Naive thymus-derived CD4-positive, alpha-beta T cell (primary cell): ENCODE results near the gene EFHC1. TPM values are rescaled to one million over a fixed set of nuclear protein-coding genes. Genes with fewer than 3 reads are reported as not detected.
A peak's percentile ranks its signal among the peaks of the same experiment; 100 is the strongest.

ENCODE experiments used
- ATAC-seq: fragments of 150-1000 bp; cut with Tn5 transposase; 2 replicates; pipeline ENCODE4 v1.10.0; 2021; ENCODE audit warnings: mild to moderate bottlenecking, moderate library complexity
- CTCF ChIA-PET: fragments of 350-600 bp; sonication (Branson Sonifier 250); formaldehyde crosslinking; loops from one replicate; lab custom pipeline; 2021; ENCODE audit warnings: antibody characterized with exemption; lab: Charles Lee
- POLR2A ChIA-PET: fragments of 350-600 bp; sonication (Branson Sonifier 250); formaldehyde crosslinking; loops from one replicate; lab custom pipeline; 2021; ENCODE audit warnings: antibody characterized with exemption, inconsistent platforms; lab: Charles Lee
- DNase-seq, 9 donors: peaks; one replicate each; pipeline versions ENCODE4 v3.0.0 to v3.0.0-alpha.2; 2020 to 2022; ENCODE audit warnings: mixed read lengths in 1 of 9
- H3K27ac ChIP-seq: one replicate; pipeline ENCODE4 v1.7.0; 2013; ENCODE audit warnings: mild to moderate bottlenecking, low read depth, low read length, moderate library complexity
- H3K27me3 ChIP-seq, 2 donors: one replicate each; pipeline ENCODE4 v1.7.0; 2013; ENCODE audit warnings: low read length in 2 of 2, mild to moderate bottlenecking in 2 of 2, moderate library complexity in 2 of 2; ENCODE audit not compliant: control insufficient read depth in 2 of 2, insufficient read depth in 2 of 2
- H3K36me3 ChIP-seq, 3 experiments: 1 replicate in 2 of 3; 2 replicates in 1 of 3; pipeline ENCODE4 v1.7.0; 2013; ENCODE audit warnings: low read length in 3 of 3, mild to moderate bottlenecking in 3 of 3, moderate library complexity in 1 of 3; ENCODE audit not compliant: insufficient read depth in 3 of 3, control insufficient read depth in 2 of 3
- H3K4me1 ChIP-seq, 2 donors: one replicate each; pipeline ENCODE4 v1.7.0; 2013; ENCODE audit warnings: low read length in 2 of 2, mild to moderate bottlenecking in 2 of 2, moderate library complexity in 1 of 2; ENCODE audit not compliant: control insufficient read depth in 2 of 2, insufficient read depth in 2 of 2
- H3K4me3 ChIP-seq: 2 replicates; pipeline ENCODE4 v1.7.0; 2013; ENCODE audit warnings: mild to moderate bottlenecking, low read length
- H3K9me3 ChIP-seq, 3 experiments: 1 replicate in 2 of 3; 2 replicates in 1 of 3; pipeline ENCODE4 v1.7.0; 2013; ENCODE audit warnings: low read length in 3 of 3; ENCODE audit not compliant: control insufficient read depth in 2 of 3
- H3K27ac Mint-ChIP-seq, 9 donors: one replicate each; pipeline ENCODE4 v1.8.0; 2020 to 2022; ENCODE audit warnings: mixed read lengths in 9 of 9, mild to moderate bottlenecking in 8 of 9, moderate library complexity in 5 of 9, inconsistent platforms in 2 of 9
- H3K27me3 Mint-ChIP-seq, 5 donors: one replicate each; pipeline ENCODE4 v1.8.0; 2021 to 2022; ENCODE audit warnings: mixed read lengths in 5 of 5, mild to moderate bottlenecking in 1 of 5
- H3K36me3 Mint-ChIP-seq, 5 donors: one replicate each; pipeline ENCODE4 v1.8.0; 2020 to 2022; ENCODE audit warnings: mixed read lengths in 5 of 5, mild to moderate bottlenecking in 3 of 5, inconsistent platforms in 1 of 5
- H3K4me1 Mint-ChIP-seq, 7 donors: one replicate each; pipeline ENCODE4 v1.8.0; 2020 to 2022; ENCODE audit warnings: mixed read lengths in 7 of 7, mild to moderate bottlenecking in 3 of 7, inconsistent platforms in 1 of 7
- H3K4me3 Mint-ChIP-seq, 10 donors: one replicate each; pipeline ENCODE4 v1.8.0; 2020 to 2022; ENCODE audit warnings: mild to moderate bottlenecking in 10 of 10, mixed read lengths in 10 of 10, moderate library complexity in 6 of 10, inconsistent platforms in 2 of 10
- H3K9me3 Mint-ChIP-seq, 11 donors: one replicate each; pipeline ENCODE4 v1.8.0; 2020 to 2022; ENCODE audit warnings: mixed read lengths in 11 of 11, mild to moderate bottlenecking in 4 of 11, inconsistent platforms in 1 of 11, moderate library complexity in 1 of 11
- intact Hi-C, 2 donors: fragments of 100-400 bp; cut with micrococcal nuclease; formaldehyde crosslinking; loops; one replicate each; pipeline ENCODE4 v1.15.1; 2023
- polyA plus RNA-seq, 2 donors: library from polyadenylated mRNA; unstranded; fragments of 300-500 nt; fragmentation: Illumina TruSeq; gene quantifications; one replicate each; pipeline ENCODE4 v1.2.3, GENCODE V29; 2021
- total RNA-seq, 6 experiments: library from RNA in 5 of 6; stranded (reverse) in 5 of 6; gene quantifications; 1 replicate in 5 of 6; 2 replicates in 1 of 6; pipeline ENCODE4 v1.2.3 and lab custom pipeline; 2021 to 2026

EFHC1 gene, protein sequence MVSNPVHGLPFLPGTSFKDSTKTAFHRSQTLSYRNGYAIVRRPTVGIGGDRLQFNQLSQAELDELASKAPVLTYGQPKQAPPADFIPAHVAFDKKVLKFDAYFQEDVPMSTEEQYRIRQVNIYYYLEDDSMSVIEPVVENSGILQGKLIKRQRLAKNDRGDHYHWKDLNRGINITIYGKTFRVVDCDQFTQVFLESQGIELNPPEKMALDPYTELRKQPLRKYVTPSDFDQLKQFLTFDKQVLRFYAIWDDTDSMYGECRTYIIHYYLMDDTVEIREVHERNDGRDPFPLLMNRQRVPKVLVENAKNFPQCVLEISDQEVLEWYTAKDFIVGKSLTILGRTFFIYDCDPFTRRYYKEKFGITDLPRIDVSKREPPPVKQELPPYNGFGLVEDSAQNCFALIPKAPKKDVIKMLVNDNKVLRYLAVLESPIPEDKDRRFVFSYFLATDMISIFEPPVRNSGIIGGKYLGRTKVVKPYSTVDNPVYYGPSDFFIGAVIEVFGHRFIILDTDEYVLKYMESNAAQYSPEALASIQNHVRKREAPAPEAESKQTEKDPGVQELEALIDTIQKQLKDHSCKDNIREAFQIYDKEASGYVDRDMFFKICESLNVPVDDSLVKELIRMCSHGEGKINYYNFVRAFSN
- 10 to 100 TPM in 2 of 5 experiments, 1 to 10 TPM in 3; 2.4 to 13.8 (median 6.0) TPM for total RNA-seq
- 1 to 10 TPM; 1.9 to 5.2 TPM for polyA plus RNA-seq
- total RNA-seq (lab: John Stamatoyannopoulos, UW) = 11.0 reads per million, percentile 38 among the genes with 10 or more reads in this experiment

GRCh38 chr6:52419809-52420667 lies at the start of gene EFHC1:
EFHC1 (plus strand) TSS chr6:52420342; CDS start chr6:52420411, 69 bp downstream.
- H3K27ac Mint-ChIP-seq = peak within 1 kb of the TSS in 1 of 9 donors; percentile 96
- CTCF ChIA-PET = interaction anchor here (0.6 to 7.0 kb wide), 8 partner anchors 16 to 575 kb away, joined by 3 to 83 read pairs (median 6); partner anchors contain the start of genes GSTA4 and MCM3

DNA sequence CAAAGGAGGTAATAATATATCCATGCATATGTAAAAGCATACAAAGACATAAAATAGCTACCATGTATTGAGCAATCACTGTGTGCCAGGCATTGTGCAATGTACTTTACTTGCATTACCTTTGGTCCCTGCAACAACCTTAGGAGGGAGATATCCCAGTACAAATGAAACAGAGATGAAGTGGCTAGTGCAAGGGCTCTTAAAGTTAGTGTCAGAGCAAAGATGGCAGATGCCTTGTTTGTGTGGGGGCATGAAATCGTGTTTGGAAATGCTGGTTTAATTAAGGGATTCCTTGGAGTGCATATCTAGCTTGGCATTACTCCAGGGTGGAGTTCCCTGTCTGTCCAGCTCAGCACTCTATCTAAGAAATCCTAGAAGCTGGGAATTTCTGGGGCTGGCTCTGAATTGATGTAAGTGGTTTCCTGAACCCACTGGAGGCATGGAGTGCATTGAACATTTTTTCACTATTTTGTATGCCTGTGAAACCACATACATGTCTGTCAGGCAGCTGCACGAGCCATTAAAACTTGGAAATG lies 48.4 kb upstream of the EFHC1 start:
- H3K4me3 Mint-ChIP-seq = no peak overlapping the region
- H3K36me3 Mint-ChIP-seq = peaks cover 12 to 71% (median 41%) of the 10 kb centered on the region in 5 donors
- no peak for ATAC-seq
- POLR2A ChIA-PET = interaction anchor here (0.6 to 8.6 kb wide), 8 partner anchors 9 to 87 kb away, joined by 3 to 77 read pairs (median 4); partner anchors contain the start of genes MCM3 and PAQR8
- H3K9me3 Mint-ChIP-seq = peaks cover 0 to 14% (median 8%) of the 10 kb centered on the region in 11 donors
- peaks cover 26 to 95% (median 92%) of the 10 kb centered on the region in 7 donors for H3K4me1 Mint-ChIP-seq
- no peaks in the 10 kb centered on the region for H3K27me3 ChIP-seq
- CTCF ChIA-PET = interaction anchor here (0.6 to 11.4 kb wide), 4 partner anchors 10 to 79 kb away, joined by 3 to 78 read pairs (median 4); partner anchors contain the start of gene PAQR8
- H3K4me3 ChIP-seq = no peak overlapping the region
- peak overlapping the region in 7 of 9 donors; percentile 17 to 84 (median 78) for H3K27ac Mint-ChIP-seq
- H3K4me1 ChIP-seq = peaks cover 5 to 31% of the 10 kb centered on the region in 2 donors
- no peak for DNase-seq
- peak overlapping the region; percentile 10 for H3K27ac ChIP-seq
- intact Hi-C loops = no loop called here
- no peaks in the 10 kb centered on the region for H3K27me3 Mint-ChIP-seq
- no peaks in the 10 kb centered on the region for H3K9me3 ChIP-seq
- H3K36me3 ChIP-seq = peaks cover 0 to 25% (median 3%) of the 10 kb centered on the region in 3 experiments

More at GRCh38 chr6:52419809-52420667, at the start of gene EFHC1:
- H3K4me3 Mint-ChIP-seq = no peak within 1 kb of the TSS
- DNase-seq (peak; percentile 95 to 98 (median 97)), ATAC-seq (peak; percentile 97)
- H3K4me1 Mint-ChIP-seq = peaks cover 10 to 31% (median 24%) of the 10 kb centered on the region in 7 donors
- no peaks in the 10 kb centered on the region for H3K9me3 Mint-ChIP-seq
- Histone ChIP-seq H3K27me3 (no peaks in the 10 kb centered on the region), H3K36me3 (peaks cover 0 to 3% (median 0%) of the 10 kb centered on the region in 3 experiments), H3K9me3 (no peaks in the 10 kb centered on the region), H3K4me1 (peaks cover 13 to 19% of the 10 kb centered on the region in 2 donors), H3K4me3 (peak within 1 kb of the TSS; percentile 73), H3K27ac (peak within 1 kb of the TSS; percentile 72)
- intact Hi-C loops = loop anchor here (1.0 to 5.0 kb wide), 16 partner anchors 20 to 1128 kb away; partner anchors contain the start of genes GSTA4 (in 2 of the 2), MCM3 (in 2 of the 2), PAQR8 (in 2 of the 2) and TRAM2 (in 2 of the 2)
- H3K36me3 Mint-ChIP-seq = no peaks in the 10 kb centered on the region
- peaks cover 0 to 5% (median 0%) of the 10 kb centered on the region in 5 donors for H3K27me3 Mint-ChIP-seq
- POLR2A ChIA-PET = interaction anchor here (0.6 to 3.3 kb wide), 7 partner anchors 11 to 250 kb away, joined by 3 to 36 read pairs (median 4); partner anchors contain the start of gene MCM3

- Histone ChIP-seq H3K4me3 (no peak overlapping the region), H3K36me3 (peaks cover 0 to 12% (median 3%) of the 10 kb centered on the region in 3 experiments), H3K27ac (peak overlapping the region; percentile 43), H3K9me3 (no peaks in the 10 kb centered on the region), H3K4me1 (peaks cover 16 to 36% of the 10 kb centered on the region in 2 donors), H3K27me3 (no peaks in the 10 kb centered on the region)
- no peaks in the 10 kb centered on the region for H3K27me3 Mint-ChIP-seq
- ATAC-seq (no peak), DNase-seq (no peak)
- peaks cover 9 to 59% (median 32%) of the 10 kb centered on the region in 5 donors for H3K36me3 Mint-ChIP-seq
- no peak overlapping the region for H3K4me3 Mint-ChIP-seq
- intact Hi-C loops = no loop called here
- H3K9me3 Mint-ChIP-seq = peaks cover 0 to 14% (median 8%) of the 10 kb centered on the region in 11 donors
- H3K4me1 Mint-ChIP-seq = peaks cover 31 to 95% (median 92%) of the 10 kb centered on the region in 7 donors
- ChIA-PET CTCF (interaction anchor here (1.0 to 11.4 kb wide), 2 partner anchors 16 to 86 kb away, joined by 3 to 78 read pairs; no protein-coding TSS in a partner anchor), POLR2A (interaction anchor here (1.3 to 8.6 kb wide), 6 partner anchors 9 to 88 kb away, joined by 3 to 77 read pairs (median 10); partner anchors contain the start of genes MCM3 and PAQR8)
- peak overlapping the region in 8 of 9 donors; percentile 16 to 93 (median 83) for H3K27ac Mint-ChIP-seq
These were observed 46.9 kb upstream of the EFHC1 start for GRCh38 chr6:52373151-52373690.

- CTCF ChIA-PET = interaction anchor here (1.3 to 11.4 kb wide), 2 partner anchors 12 to 15 kb away, joined by 3 to 78 read pairs; partner anchors contain the start of gene PAQR8
- H3K4me3 Mint-ChIP-seq = peak overlapping the region in 4 of 10 donors; percentile 0 to 48 (median 23)
These were observed 45.9 kb upstream of the EFHC1 start for GRCh38 chr6:52374247-52374646.

More at GRCh38 chr6:52374247-52374646, 45.9 kb upstream of the EFHC1 start:
- intact Hi-C loops = no loop called here
- DNase-seq (no peak), ATAC-seq (no peak)
- peak overlapping the region in 8 of 9 donors; percentile 16 to 93 (median 76) for H3K27ac Mint-ChIP-seq
- H3K36me3 ChIP-seq = peaks cover 0 to 12% (median 1%) of the 10 kb centered on the region in 3 experiments
- POLR2A ChIA-PET = interaction anchor here (2.3 to 8.6 kb wide), 3 partner anchors 9 to 13 kb away, joined by 12 to 77 read pairs (median 35); partner anchors contain the start of gene PAQR8
- H3K9me3 ChIP-seq = no peaks in the 10 kb centered on the region
- peaks cover 13 to 38% of the 10 kb centered on the region in 2 donors for H3K4me1 ChIP-seq
- H3K4me1 Mint-ChIP-seq = peaks cover 34 to 91% (median 87%) of the 10 kb centered on the region in 7 donors
- H3K27me3 Mint-ChIP-seq = no peaks in the 10 kb centered on the region
- H3K36me3 Mint-ChIP-seq = peaks cover 12 to 53% (median 35%) of the 10 kb centered on the region in 5 donors
- H3K27ac ChIP-seq = peak overlapping the region; percentile 43
- peaks cover 0 to 14% (median 8%) of the 10 kb centered on the region in 11 donors for H3K9me3 Mint-ChIP-seq
- no peak overlapping the region for H3K4me3 ChIP-seq
- H3K27me3 ChIP-seq = no peaks in the 10 kb centered on the region
